RWPE1 (cell line): Measurements from ENCODE around the gene HLA-DPA1.

ENCODE experiments used
- CTCF ChIA-PET: fragments of 350-600 bp; sonication (Branson Sonifier 250); formaldehyde crosslinking; extraction: SDS; loops from one replicate; lab custom pipeline; 2021; lab: Yijun Ruan, JAX
- POLR2A ChIA-PET: fragments of 400-600 bp; formaldehyde crosslinking; extraction: SDS; loops from one replicate; lab custom pipeline; 2020; ENCODE audit warnings: antibody characterized with exemption; ENCODE audit not compliant: low non-redundant PET; lab: Yijun Ruan, JAX
- DNase-seq: peaks from one replicate; pipeline ENCODE4 v3.0.0; 2012; ENCODE audit warnings: low spot score
- H3K27ac ChIP-seq: fragments of 450-650 bp; 2 replicates; pipeline ENCODE4 v1.5.1; 2017
- TF ChIP-seq, protein P1 (sequence below): fragments of 450-650 bp; conservative IDR thresholded peaks from 2 replicates; pipeline ENCODE4 v1.5.1; 2017; ENCODE audit warnings: low read depth, mild to moderate bottlenecking

Gene HLA-DPA1

DNA sequence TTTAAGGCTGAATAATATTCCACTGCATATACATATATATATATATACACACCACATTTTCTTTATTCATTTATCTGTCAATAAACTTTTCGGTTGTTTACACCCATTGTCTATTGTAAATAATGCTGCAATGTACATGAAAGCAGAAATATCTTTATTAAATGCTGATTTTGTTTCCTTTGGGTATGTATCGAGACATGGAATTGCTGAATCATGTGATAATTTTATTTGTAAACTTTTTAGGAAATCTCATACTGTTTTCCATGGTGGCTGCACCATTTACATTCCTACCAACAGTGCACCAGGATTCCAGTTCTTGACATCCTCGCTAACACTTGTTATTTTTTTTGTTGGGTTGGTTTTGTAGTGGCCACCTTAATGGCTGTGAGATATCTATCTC, 49.9 kb downstream of the HLA-DPA1 start:
- no peak overlapping the region for H3K27ac ChIP-seq
- ChIA-PET POLR2A (no interaction called here), CTCF (no interaction called here)
- TF ChIP-seq, protein P1, sequence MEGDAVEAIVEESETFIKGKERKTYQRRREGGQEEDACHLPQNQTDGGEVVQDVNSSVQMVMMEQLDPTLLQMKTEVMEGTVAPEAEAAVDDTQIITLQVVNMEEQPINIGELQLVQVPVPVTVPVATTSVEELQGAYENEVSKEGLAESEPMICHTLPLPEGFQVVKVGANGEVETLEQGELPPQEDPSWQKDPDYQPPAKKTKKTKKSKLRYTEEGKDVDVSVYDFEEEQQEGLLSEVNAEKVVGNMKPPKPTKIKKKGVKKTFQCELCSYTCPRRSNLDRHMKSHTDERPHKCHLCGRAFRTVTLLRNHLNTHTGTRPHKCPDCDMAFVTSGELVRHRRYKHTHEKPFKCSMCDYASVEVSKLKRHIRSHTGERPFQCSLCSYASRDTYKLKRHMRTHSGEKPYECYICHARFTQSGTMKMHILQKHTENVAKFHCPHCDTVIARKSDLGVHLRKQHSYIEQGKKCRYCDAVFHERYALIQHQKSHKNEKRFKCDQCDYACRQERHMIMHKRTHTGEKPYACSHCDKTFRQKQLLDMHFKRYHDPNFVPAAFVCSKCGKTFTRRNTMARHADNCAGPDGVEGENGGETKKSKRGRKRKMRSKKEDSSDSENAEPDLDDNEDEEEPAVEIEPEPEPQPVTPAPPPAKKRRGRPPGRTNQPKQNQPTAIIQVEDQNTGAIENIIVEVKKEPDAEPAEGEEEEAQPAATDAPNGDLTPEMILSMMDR = no peak
- no peak for DNase-seq

DNA sequence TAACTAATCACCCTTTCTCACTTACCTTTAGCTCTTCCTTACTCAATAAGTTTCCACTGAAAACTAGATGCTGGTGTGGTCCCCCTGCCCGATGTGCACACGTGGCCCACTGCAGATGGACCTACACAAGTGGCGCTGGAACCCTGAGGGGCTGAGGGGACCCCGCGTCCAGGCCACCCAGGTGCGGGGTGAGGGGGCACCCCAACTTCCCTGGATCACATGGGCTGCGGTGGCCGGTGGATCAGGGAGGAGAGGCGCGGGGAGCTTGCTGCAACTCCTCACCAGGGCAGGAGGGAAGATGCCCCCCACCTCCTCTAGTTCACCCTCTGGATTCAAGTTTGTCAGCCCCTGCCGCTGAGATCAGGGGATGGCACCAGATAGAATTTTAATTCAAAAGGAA, 51.5 kb downstream of the HLA-DPA1 start:
- no peak overlapping the region for H3K27ac ChIP-seq
- ChIA-PET POLR2A (no interaction called here), CTCF (no interaction called here)
- DNase-seq = no peak
- TF ChIP-seq, protein P1 = no peak

DNA sequence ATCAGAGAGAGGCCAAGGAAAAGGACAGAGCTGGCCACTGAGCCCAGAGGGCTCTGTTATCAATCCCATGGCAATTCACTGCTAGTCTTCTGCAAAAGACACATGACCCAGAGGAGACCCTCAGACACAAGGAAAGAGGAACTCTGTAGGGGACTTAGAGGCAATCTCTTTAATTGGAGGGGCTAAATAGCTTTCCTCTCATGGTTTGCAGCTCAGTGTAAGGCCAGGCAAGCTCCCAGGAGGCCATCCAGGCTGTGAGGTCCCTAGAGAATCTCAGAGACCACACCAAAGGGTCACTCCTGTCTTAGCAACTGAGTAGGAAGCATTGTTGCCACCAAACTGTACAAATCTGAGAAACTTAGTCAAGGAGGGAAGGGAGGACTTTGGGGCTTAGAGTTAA, 54.1 kb downstream of the HLA-DPA1 start:
- ChIA-PET CTCF (interaction anchor here (1.7 kb wide), 1 partner anchor 128 kb away, joined by 4 read pairs; no protein-coding TSS in a partner anchor), POLR2A (no interaction called here)
- no peak for DNase-seq
- TF ChIP-seq, protein P1 = no peak
- H3K27ac ChIP-seq = no peak overlapping the region

DNA sequence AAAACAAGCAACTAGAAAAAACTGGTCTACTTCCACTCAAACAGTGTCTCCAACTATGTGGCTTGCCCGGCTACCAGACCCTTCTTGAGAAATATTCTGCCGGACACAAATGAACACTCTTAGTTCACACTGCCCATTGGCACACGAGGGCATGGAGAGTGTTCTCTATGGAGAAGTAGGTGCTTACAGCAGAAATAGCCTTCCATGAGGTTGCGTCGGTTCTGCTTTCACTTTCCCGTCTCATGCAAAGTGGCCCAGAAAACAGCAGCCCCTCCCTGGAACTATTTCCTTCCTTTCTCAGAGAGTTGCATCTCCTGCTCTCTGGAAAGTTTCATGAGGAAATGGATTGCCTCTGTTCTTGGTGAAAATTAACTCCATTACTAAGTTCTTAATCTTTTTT, 54.5 kb downstream of the HLA-DPA1 start:
- H3K27ac ChIP-seq = no peak overlapping the region
- CTCF ChIA-PET = interaction anchor here (1.5 to 1.7 kb wide), 2 partner anchors 129 to 142 kb away, joined by 4 read pairs; no protein-coding TSS in a partner anchor
- DNase-seq = no peak
- POLR2A ChIA-PET = no interaction called here
- TF ChIP-seq, protein P1 = no peak

DNA sequence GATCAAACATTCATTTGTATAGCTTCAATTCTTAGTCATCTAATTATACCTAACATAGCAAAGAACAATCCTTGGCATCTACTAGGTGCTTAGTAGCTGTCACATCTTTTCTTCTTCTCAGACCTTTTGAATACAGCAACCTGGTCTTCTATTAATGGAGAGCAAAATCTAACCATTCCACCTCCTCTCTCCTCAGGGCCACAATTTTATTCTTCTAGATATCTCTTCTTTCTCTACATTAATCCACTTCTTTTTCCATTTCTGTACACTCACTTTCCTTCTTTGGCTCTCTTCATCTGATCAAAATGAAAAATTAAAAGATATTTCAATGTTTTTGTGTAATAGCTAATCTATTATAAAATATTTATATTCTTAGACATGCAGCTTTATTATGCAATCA, 55.0 kb downstream of the HLA-DPA1 start:
- no peak overlapping the region for H3K27ac ChIP-seq
- no peak for DNase-seq
- POLR2A ChIA-PET = no interaction called here
- TF ChIP-seq, protein P1 = no peak
- CTCF ChIA-PET = interaction anchor here (1.5 to 1.7 kb wide), 2 partner anchors 129 to 143 kb away, joined by 4 read pairs; no protein-coding TSS in a partner anchor

DNA sequence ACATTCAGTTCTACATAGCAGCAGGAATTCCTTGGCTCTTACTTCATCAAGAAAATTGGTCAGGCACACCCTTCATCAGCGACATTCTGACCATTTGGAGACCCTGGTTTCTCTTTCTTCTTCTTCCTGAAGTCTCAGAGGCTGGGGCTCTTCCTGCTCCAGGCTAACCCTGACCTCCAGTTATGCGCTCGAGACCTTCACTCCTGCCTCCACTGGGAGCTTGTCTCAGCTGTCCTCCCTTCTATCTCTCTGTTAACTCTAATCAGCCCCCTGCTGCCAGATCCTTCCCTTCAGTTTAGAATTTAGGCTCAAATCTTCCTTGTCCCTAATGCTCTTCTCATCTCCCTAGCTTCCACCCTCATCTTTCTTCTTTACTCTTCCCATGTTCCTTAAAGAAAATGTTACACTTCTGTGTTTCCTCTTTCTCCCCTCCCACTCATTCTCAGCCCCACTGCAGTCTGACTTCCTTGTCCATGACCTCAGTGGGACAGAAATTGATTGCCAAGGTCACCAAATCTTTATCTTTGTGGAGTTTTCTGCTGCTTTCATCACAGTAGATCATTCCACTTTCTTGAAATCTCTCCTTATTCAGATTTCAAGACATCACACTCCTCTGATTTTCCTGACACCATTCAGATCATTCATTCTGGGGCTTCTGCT, 55.6 kb downstream of the HLA-DPA1 start:
- POLR2A ChIA-PET = no interaction called here
- no peak for DNase-seq
- no peak overlapping the region for H3K27ac ChIP-seq
- CTCF ChIA-PET = interaction anchor here (1.5 kb wide), 1 partner anchor 144 kb away, joined by 4 read pairs; no protein-coding TSS in a partner anchor
- TF ChIP-seq, protein P1 = no peak
